Stimulated activated CD8-positive, alpha-beta memory T cell treated with anti-CD3 and anti-CD28 coated beads, Interleukin-4, amount 100 ng/mL, for 4 hours (primary cell): ENCODE data around the gene OPA1.

Experiments
- DNase-seq, 2 donors: peaks; one replicate each; pipeline ENCODE4 v3.0.0-alpha.2; 2020; ENCODE audit warnings: low read depth in 2 of 2, low spot score in 1 of 2

The OPA1 gene

DNA sequence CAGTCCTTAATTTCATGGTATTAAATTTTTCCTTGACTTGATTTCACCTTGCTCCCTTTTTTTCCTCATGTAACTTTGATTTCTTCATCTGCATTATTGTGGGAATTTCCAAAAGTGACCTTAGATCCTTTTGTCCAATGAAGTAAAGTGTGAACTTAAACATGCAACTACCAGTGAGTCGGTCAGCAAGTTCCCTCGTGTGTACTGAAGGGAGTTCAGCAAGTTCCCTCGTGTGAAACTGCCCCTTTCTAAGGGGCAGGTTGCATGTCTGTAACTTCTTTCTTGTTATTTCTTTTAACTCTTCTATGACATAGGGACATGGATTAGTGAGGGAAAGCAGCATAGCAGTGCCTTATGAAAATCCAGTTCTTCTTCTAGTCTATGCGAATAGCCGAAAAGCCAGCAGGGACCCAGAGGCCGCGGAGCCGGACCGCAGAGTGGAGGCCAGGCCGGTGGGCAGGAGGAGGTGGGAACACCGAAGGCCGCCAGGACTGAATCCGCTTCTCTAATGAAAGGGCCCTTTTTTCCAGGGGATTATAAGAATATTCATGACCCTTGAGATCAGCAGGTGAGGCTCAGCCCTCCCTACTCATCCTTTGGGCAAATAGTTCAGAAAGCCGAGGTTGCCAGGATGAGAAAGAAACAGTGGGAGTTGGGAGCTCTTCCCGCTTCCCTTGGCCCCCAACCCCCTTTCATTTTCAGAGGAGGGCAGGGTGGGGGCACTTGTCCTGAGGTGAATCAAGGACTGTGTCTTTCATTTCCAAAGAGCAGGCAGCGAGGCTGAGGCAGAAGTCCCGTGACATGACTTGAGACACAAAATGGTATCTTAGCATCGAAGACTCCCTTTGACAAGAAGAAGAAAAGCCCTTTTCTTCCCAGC lies 117.5 kb downstream of the OPA1 start:
- DNase-seq: no peak

DNA sequence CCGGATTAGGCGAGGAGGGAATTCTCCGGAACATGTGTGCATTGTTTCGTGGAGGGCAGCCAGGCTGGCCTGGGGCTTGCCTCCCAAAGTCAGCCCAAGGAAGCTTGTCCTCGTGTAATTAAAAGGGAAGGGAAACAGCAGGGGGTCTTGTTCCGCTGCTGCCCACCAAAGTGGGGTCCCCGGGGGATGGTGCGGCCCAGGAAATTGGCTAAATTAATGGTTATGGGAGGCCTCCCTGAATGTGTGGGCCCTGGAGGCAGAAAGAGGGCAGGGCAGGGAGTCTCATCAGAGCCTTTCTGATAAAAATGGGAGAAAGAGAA lies 118.1 kb downstream of the OPA1 start:
- DNase-seq: no peak

DNA sequence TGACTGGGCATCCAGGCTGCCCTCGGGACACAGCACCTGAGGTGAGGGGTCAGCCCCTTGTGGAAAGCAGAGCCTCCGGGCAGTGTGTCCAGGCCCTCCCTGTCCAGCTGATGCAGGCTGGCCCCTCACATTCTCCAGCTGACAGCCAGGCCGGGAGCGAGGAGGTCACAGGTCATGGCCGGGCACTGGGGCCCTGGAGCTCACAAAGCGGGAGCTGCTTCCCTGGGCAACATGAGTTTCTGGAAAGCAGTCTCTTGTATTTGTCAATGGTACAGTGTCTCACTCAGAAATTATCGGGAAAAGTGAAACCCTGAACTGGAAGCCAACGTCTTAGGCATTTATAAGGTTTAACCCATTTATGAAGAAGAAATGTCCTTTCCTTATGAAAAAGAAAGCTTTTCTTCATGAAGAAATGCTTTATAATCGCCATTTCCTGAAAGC lies 118.5 kb downstream of the OPA1 start:
- DNase-seq: no peak

DNA sequence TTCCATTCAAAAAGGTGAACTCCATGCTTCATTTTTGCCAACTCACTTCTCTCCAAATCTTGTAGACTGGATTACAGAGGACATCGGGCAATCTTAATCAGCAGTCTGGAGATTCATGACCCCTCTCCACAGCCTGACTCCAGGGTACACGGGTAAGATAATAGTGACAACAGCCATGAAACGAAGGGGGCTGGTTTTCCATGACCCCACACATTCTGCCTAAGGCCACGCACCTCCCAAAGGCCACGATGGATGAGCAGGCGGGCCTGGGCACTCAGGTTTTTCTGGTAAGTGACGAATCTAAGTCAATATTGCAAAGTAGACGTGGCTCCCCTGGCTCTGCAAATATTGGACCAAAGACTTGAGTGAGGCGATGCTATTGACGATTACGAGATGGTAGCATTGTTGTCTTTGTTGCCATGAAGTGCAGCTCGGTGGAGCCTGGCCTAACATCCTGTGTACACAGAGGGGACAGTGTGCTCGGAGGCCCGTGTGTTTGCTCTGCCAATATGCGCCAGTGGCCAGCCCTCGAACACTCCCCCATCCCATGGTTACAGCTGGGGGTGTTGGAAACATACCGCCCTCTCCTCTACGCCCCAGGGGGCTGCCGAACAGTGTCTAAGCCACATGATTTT lies 119.1 kb downstream of the OPA1 start:
- no peak for DNase-seq

DNA sequence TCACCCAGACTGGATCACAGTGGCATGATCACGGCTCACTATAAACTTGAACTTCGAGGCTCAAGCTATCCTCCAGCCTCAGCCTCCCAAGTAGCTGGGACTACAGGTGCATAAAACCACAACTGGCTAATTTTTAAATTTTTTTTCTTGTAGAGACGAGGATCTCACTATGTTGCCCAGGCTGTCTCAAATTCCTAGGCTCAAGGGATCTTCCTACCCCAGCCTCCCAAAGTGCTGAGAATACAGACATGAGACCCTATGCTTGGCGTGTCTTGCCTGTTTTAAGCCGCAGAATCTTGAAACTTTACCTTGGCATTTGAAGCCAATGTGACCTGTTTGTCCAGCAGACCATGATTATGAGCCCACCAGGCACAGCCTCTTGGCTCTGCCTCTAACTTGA lies 119.9 kb downstream of the OPA1 start:
- DNase-seq: no peak

DNA sequence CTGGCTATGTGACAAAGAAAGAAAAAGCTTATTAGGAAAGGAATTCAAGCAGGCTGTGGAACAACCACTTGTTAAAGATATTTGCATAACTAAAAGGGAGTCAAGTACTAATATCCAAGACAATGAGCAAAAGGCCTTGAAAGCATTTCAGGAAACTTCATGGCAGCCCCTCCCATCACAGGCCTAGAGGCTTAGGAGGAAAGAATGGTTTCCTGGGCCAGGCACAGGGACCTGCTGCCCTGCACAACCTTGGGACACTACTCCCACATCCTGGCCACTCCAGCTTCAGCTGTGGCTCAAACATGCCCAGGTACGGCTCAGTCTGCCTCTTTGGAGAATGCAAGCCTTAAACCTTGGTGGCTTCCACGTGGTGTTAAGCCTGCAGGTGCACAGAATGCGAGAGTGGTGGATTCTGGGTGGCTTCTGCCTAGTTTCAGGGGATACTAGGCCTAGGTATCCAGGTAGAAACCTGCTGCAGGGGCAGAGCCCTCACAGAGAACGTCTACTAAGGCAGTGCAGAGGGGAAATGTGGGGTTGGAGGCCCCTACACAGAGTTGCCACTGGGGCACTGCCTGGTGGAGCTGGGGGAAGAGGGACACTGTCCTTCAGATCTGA lies 121.6 kb downstream of the OPA1 start:
- no peak for DNase-seq

DNA sequence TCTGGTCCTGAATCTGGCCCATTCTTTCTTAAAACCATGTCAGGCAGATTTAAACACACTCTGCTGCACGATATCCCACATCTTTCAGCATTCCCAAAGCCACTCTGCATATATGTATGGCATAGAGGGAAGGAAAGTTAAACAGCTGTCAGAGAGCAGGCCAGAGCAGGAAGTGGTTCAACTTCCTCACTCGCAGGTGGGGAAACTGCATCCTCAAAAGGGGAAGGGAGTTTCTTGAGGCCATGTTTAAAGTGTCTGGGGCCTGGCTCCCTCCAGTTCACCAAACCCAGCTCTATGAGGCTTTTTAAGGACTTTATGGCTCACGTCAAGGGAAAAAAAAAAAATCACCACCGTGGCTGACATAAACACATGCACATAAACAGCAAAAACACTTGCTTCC lies 123.1 kb downstream of the OPA1 start:
- no peak for DNase-seq

DNA sequence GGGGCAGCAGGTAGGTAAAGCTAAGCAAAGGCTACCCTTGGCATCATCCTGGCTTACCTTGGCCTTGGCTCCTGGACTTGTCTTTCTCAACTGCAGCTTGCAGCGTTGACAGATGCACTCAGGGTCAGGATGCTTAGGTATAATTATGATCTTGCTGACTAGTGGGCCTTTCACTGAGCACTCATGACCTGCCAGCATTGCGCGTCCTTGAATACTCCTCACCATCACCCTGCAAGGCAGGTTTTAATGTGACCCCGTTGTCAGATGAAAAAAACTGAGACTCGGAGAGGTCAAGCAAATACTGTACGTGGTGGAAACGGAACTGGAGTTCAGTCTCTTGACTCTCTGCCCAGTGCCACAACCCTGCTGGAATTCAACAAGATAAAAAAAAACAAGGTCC lies 126.7 kb downstream of the OPA1 start:
- no peak for DNase-seq

DNA sequence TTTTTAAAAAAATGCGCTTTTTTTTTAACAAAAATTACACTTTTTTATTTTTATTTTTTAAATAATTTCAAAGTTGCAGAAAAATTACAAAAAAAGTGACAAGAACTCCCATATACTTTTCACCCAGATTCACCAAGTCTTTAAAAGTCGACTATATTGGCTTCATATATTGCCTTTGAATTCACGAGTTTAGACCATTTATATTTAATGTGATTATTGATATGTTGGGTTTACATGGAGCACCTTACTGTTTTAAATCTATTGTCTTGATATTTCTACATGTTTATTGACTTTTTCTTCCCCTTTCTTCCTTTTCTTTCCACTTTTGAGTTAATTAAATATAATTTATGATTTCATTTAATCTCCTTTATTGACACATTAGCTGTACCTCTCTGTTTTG lies 127.2 kb downstream of the OPA1 start:
- DNase-seq: no peak

DNA sequence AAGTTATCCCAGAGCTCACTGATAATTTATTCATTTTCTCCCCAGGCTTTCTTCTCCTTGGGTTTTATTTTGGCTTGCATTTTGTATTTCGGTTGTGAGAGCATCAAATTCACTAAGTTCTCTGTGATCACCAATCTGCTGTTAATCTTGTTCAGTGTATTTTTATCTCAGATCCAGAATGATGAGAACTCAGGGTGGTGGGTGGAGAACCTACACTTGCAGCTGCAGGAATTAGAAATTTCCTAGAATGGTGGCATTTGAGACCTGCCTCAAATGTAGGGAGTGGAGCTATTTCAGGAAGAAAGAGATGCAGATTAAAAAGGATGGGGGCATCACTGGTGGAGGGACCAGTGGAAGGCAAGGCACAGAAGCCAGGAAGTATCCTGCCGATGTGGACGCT lies 129.6 kb downstream of the OPA1 start:
- no peak for DNase-seq

DNA sequence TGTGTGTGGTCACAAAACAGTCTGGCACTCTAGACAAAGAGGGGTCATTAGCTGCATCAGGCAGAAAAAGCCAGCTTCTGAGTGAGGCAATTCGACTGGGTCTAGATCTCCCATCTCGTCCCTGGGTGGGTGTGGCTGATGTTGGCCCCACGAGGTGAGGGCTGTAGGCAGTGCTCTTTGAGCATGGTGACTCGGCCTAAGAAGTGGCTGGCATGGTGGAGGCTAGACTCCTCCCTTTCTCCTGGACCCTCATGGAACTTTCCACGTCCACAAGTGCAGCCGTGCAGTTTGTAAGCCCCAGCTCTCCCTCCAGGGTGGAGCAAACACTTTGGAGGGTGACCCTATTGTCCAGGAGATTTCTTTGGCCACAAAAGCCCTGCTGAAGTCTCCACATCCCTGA lies 134.1 kb downstream of the OPA1 start:
- no peak for DNase-seq

DNA sequence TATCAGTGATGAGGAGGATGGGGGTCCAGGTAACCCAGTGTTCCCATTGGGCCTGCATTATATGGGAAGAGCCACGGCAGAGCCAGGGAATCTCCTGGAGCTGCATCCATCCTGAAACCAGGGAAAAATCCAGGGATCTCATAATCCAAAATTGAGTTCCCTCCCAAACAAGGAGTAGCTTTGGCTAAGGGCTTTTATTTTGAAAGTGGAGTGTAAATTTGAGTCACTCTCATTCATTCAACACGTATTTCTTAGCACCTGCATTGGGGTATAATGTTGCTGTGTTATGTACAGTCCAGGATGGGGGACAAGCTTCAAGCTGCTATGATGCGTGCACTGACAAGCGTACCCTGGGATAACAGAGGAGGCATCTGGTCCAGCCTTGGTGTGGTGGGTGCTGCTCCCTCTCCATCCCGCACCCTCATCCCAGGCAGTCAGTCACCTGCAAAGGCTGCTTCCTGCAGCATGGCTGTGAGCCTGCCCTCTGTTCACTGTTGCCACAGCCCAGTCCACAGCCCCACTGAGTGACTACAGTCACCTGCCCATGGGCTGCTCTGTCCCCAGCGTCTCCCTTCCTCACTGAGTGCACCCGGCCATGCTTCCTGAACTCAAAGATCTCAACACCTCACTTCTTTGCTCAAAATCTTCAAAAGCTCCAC lies 135.6 kb downstream of the OPA1 start:
- no peak for DNase-seq

DNA sequence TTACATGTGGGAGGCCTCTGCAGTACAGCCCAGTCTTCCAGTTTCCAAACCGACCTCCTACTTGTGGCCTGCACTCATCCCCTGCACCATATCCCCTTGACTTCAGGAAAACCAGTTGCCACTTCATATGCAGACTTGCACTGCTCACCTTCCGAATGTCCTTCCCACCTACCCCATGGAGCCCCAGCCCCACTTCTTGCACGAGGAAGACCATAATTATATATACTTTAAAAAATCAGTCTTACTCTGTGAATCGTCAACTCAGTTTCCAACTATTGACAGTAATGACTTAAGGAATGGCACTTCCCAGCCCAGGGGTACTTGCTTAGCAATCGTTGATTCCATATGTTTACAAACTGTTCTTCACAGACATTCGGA lies 136.1 kb downstream of the OPA1 start:
- DNase-seq: no peak

DNA sequence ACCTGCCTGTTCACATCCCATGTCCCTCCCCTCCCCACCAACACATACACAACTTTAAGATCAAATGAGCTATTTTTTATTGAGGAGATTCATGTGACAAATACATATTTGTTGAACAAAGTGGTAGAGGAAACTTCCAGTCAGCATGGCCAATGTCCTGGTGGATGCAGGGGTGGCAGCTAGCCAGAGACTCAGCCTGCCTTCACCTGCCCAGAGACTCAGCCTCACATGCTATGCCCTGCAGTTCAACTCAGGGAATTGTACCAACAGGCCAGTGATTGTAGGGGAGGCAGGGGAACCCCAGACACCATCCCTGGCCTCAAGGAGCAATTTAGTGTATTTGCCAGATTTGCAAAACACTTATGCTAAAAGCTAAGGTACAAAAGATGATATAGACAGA lies 136.6 kb downstream of the OPA1 start:
- no peak for DNase-seq

DNA sequence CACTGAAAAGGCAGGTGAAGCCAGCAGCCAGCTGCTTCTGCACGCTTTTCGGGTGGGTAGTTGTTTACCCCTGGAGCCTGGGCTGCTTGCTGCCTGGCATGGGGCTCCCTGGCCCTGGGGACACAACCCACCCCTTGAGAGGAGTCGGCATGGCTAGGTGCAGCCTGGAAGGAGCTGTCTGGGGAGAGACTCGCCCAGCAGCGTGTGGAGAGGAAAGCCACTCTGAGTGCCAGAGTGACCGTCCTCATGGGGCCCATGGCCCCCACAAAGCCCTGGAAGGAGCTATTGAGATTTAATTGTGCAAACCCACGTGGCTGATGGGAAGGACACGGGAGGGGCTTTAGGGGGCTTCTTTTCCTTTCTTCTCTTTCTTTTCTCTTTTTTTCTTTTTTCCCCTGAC lies 137.5 kb downstream of the OPA1 start:
- no peak for DNase-seq

DNA sequence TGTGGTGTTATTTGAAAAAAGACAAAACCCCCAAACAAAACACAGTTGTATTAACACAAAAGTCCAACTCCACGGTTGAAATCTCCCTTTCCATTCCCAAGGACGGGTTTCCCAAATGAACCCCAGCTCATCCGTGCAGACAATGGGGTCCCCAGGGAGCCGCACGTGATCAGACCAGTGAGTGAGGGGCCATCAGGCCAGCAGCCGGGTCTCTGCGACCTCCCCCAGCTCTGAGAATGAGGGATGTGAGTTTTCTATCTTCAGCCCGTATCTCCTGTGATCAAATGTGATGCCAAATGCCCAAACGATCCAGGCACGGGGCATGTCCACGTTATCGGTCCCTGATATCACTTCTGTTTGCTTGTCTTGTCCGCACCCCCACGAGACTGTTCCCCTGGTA lies 138.0 kb downstream of the OPA1 start:
- DNase-seq: no peak

DNA sequence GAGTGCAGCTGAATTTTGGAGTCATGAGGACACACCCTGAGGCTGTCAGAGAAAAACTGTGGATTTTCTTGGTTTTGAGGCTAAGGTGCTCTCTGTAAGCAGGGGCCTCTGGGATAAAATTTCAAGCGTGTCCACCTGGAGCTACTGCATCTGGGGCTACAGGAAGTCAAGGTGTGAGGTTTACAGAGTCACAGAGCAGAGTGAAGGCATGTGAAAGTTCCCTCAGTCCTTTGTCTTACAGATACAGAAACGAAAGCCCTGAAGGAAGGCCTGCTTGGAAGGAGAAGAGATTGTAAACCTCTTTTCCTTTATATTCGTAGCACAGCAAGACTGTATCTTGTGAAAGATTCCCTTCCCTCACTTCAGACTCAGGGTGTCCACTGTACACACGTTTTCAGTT lies 138.6 kb downstream of the OPA1 start:
- no peak for DNase-seq

DNA sequence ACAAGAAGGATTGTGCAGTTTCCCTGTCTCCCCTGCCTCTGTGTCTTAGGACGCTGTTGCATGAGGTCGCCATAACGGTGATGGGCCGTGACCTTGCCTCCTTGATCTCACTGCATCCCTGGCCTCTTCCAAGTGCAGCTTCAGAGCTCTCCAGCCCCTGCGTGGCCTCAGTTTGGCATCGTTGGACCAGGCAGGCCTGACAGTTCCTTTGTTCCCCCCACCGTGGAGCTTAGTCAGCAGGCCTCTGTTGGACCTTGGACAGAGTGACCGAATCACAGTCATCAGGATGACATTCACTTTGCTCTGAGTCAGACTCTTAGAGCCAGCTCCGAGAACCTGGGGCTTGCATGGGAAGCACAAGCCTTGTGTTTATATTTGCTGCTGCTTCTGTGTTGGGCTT lies 139.4 kb downstream of the OPA1 start:
- no peak for DNase-seq

DNA sequence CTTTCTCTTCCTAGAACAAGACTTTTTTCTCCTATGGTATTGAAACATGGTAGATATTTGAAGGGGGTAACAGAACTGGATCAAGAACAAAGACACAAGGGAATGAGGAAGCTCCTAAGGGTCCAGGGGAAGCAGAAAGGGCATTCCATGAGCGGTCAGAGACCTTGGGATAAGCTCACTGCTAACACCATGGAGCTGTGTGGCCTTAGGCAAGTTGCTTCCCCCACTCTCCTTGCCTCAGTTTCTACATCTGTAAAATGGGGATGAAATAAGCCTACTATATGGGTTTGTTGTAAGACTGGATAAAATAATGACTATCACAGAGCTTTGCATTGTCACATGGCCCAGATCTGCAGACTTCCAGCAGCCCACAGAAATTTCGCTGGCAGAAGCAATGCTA lies 139.8 kb downstream of the OPA1 start:
- DNase-seq: no peak

DNA sequence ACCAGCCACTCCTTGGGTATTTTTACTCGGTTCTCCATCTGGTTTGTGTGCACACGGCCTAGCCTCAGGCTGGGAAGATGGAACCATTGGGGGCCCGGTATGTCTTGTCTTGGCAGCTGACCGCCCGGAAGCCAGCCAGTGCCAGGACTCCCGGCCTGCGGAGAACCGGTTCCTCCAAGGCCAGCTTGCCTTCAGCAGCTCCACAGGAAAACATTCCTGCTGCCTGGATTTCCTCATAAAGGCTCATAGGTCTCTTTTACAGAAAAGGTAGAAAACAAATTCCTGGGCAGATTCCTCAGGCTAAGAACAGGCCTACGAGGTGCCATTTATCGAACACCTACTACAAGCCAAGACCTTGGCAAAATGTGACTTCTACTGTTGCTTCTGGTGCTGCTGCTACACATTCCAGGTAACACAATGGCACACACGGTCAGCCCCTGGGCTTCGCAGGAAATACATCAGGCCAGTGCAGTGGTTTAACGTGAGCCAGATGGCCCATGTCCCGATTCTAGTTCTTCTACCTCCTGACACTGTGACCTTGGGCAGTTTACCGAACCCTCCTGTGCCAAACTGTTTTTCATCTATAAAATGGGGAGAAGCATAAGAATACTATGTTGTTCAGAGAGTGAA lies 141.8 kb downstream of the OPA1 start:
- no peak for DNase-seq

DNA sequence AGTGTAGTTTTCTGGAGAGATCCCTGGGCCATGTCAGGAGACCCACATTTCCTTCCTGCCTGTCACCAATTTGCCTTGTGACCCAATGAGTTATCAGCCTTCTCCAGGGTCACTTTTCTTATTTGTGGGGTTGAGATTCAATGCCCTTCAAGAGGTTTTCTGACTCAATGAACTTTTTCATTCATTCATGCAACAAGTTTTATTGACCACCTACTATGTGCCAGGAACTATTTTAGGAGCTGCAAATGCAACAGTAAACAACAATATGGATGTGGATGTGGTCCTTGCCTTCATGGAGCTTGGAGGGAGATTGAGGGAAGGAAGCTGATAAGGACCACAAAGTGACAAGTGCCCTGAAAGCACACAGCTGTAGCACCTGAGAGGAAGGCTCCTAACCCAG lies 142.8 kb downstream of the OPA1 start:
- DNase-seq: no peak

DNA sequence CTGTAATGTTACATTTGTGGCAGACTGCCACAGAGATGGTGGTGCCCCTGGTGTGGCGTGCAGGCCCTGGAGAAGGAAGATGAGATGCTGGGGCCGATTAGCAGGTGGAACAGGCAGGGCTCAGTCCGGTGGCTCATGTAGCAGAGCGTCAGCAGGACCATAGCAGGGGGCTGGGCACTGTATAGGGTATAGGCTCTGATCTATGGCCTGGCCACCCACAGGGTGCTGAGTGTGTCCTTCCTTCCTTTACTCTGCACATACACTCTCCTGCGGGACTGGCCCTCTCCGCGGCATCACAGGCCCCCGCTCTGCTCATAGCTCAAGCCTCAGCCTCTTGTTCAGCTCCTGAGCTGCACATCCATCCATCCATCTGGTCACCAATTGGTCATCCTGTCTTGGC lies 143.6 kb downstream of the OPA1 start:
- no peak for DNase-seq
